ENCODE data around the gene ACP7.

ACP7 gene

DNA sequence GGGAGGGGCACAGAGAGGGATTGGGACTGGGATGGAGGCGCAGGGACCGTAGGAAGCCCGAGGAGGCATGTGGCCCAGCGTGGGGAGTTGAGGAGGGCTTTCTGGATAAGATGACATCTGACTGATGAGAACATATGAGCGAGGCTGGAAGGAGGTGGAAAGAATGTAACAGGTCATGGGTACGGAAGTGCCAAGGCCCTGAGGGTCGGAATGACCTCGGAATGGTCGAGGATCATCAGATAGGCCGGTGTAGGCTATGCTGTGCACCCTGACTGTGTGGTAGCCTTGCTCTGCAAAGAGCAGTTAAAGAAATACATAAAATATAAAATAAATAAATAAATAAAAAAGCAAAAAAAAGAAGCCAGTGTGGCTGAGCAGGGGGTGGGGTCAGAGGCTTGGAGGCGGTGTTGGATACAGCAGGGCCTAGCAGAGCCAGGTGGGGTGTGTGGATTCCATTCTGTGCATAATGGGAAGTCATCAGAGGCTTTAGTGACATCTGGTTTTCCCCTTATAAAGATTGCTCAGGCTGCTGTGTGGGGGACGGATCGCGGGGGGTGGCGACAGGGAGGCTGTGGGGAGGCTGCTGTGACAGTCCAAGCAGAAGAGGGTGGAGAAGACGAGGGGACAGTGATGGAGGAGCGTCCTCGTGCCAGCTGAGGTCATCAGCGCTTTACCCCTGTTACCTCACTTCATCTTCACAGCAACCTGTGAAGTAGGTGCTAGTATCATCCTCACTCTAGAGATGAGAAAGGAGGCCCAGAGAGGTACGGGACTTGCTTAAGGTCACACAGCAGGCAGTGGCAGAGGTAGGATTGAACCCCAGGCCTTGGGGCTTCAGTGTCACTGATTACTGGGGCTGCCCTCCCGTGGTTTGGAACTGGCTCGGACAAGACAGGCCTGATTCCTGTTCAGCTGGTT is 46.4 kb downstream of the ACP7 start:
- TF ChIP-seq, protein P1, sequence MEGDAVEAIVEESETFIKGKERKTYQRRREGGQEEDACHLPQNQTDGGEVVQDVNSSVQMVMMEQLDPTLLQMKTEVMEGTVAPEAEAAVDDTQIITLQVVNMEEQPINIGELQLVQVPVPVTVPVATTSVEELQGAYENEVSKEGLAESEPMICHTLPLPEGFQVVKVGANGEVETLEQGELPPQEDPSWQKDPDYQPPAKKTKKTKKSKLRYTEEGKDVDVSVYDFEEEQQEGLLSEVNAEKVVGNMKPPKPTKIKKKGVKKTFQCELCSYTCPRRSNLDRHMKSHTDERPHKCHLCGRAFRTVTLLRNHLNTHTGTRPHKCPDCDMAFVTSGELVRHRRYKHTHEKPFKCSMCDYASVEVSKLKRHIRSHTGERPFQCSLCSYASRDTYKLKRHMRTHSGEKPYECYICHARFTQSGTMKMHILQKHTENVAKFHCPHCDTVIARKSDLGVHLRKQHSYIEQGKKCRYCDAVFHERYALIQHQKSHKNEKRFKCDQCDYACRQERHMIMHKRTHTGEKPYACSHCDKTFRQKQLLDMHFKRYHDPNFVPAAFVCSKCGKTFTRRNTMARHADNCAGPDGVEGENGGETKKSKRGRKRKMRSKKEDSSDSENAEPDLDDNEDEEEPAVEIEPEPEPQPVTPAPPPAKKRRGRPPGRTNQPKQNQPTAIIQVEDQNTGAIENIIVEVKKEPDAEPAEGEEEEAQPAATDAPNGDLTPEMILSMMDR (IDR thresholded peaks at IDR 0.05; ENCODE audit: low read length, missing control alignments) = no peak
- no peak overlapping the region for H3K4me3 ChIP-seq (replicated peaks; ENCODE audit: low read depth, low read length)
- DNase-seq (ENCODE audit: low read depth) = no peak

DNA sequence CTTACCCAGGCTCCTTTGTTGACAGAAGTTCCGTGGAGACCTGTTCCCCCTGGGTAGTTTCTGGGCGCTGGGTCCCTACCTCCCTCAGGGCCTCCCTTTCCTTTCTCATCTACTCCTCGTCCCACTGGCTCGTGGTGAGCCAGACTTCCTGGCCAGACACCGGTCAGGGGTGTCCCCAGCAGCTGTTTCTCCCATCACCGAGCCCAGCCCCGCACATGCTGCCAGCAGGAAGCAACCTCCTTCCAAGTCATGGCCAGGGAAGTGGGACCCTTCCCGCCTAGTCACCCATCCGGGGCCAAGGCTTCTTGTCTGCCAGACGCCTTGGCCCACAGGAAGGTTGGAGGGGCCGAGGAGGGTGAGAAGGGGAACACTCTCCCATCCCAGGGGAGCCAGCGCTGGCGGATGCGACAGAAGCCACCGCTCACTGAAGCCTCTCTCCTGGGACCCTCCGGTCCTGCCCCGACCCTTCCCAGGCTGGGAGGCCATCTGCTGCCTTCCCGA is 47.1 kb downstream of the ACP7 start:
- TF ChIP-seq, protein P1 (IDR thresholded peaks at IDR 0.05; ENCODE audit: low read length, missing control alignments) = no peak
- peak; percentile 34 for DNase-seq (ENCODE audit: low read depth)

DNA sequence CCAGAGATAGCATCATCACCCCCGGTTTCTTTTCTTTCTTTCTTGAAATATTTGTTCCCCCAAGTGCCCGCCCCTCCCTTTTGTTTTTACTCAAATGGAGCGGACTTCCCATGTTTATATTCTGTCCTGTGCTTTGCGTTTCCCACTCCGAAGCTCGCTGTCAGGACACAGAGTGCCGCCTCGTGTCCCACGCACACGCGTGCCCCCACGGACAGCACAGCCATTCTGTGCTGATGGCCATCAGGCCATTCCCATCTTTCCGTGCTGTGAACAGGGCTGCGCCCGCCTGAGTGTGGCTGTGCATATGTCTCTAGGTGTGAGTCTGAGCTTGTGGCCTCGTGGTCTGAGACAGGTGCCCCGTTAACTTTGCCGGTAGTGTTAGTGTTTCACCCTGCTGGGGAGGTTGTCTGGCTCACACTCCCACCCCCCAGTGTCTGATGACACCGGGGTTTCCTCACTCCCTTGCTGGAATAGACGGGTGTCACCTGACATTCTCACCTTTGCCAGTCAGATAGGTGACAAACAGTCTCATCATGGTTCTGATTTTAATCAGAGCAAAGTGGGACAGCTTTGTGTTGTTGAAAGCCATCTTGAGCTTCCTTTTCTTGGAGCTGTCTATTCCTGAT is 48.3 kb downstream of the ACP7 start:
- TF ChIP-seq, protein P1 (IDR thresholded peaks at IDR 0.05; ENCODE audit: low read length, missing control alignments) = no peak
- no peak overlapping the region for H3K4me3 ChIP-seq (replicated peaks; ENCODE audit: low read depth, low read length)
- no peak for DNase-seq (ENCODE audit: low read depth)

More for the DNA sequence above, 47.1 kb downstream of the ACP7 start:
- H3K4me3 ChIP-seq (replicated peaks; ENCODE audit: low read depth, low read length) = no peak overlapping the region

DNA sequence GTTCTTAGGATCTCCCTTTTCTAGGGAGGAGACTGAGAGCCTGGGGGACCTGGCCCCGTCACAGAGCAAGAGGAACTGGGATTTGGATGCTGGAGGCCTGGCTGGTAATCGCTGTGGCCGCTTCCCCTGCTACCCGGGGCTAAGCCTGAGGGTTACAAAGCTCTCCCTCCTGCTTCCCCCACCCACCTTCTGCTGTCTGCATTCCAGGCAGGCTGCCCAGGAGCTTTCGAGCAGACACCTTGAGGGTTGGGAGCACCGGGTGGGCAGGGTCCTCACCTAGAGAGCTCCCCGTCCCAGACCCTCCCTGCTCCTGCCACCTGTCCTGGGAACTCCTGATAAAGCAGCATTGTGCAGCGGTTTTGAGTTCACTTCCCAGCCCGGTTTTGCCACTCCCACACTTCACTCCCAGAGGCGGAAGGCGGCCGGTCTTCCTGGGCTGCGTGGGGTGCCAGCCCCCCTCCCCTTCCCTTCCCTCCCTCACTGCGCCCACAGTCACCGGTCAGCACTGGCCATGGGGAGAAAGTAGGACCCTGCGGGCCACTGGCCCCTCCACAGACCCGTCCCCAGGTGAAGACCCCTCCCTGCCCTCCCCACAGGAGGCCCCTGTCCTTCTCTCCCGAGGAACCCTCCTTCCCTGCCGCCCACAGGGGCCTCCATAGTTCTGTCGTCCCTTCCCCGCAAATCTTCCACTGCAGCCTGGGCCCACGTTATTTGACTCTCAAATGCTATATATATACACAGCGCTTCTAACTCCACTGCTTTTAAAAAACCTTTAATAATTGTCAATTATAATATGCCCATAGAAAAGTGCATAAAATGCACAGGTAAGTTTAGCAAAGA is 49.5 kb downstream of the ACP7 start:
- H3K4me3 ChIP-seq (replicated peaks; ENCODE audit: low read depth, low read length) = no peak overlapping the region
- DNase-seq (ENCODE audit: low read depth) = no peak
- TF ChIP-seq, protein P1 (IDR thresholded peaks at IDR 0.05; ENCODE audit: low read length, missing control alignments) = no peak

DNA sequence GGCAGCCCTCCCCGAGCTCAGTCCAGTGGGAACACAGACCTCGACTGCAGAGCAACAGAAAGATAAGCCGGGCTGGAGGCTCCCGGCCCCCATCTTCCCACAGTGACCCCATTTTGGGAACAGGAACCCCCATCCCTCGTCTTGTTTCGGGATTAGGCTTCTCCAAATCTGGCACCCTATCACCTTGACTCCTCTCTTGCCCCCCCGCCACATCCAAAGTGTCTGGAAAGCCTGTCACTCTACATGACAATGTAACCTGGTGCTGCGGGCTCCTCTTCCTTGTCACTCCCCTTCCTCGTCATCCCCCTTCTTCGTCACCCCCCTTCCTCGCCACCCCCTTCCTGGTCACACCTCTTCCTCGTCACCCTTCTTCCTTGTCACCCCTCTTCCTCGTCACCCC is 51.5 kb downstream of the ACP7 start:
- TF ChIP-seq, protein P1 (IDR thresholded peaks at IDR 0.05; ENCODE audit: low read length, missing control alignments) = no peak
- H3K4me3 ChIP-seq (replicated peaks; ENCODE audit: low read depth, low read length) = no peak overlapping the region
- DNase-seq (ENCODE audit: low read depth) = no peak

DNA sequence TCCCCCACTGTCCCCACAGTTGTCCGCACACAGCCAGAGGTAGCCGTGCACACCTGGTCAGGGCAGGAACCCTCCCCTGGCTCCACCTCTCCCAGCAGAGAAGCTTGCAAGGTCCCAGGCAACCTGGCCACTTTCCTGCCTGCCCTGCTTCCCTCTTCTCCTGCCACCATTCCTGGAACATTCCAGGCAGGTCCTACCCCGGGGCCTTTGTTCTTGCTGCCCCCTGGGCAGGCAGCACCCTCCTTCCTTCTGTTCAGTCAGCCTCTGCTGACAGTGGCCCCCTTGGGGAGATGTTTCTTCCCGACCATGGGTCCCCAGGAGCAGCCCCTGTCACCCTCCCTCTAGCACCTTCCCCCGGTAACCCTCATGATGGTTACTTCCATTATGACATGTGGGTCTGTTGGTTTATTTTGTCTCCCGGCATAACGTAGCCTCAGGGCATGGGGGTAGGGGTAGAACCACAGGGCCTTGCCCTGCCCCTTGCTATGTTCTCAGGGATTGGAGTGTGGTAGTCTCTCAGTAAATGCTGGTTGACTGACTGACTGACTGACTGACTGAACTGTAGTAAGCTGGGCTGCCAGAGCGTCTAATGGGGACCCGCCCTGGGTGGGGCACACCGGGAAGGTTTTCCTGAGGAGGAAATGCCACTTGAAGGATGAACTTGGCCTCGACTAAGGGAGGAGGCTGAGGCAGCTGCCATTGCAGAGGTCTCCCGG is 52.2 kb downstream of the ACP7 start:
- no peak for DNase-seq (ENCODE audit: low read depth)
- no peak overlapping the region for H3K4me3 ChIP-seq (replicated peaks; ENCODE audit: low read depth, low read length)
- TF ChIP-seq, protein P1 (IDR thresholded peaks at IDR 0.05; ENCODE audit: low read length, missing control alignments) = no peak

Data from fibroblast of pulmonary artery (primary cell).